ENCODE data around the gene NFASC. TPM values are rescaled to one million over a fixed set of nuclear protein-coding genes. Genes with fewer than 3 reads are reported as not detected.

The NFASC gene
- total RNA-seq, 1 experiment from 2014 or later: 1.6 TPM

GRCh38 chr1:204984499-204984898, 113.8 kb downstream of the NFASC start:
- TF ChIP-seq EZH2 (IDR thresholded peaks at IDR 0.05; ENCODE audit: low read length, unreplicated experiment) (no peak), EZH2phosphoT487 (IDR thresholded peaks at IDR 0.05; ENCODE audit: borderline replicate concordance, low read length) (no peak)
- TF ChIP-seq, protein P1, sequence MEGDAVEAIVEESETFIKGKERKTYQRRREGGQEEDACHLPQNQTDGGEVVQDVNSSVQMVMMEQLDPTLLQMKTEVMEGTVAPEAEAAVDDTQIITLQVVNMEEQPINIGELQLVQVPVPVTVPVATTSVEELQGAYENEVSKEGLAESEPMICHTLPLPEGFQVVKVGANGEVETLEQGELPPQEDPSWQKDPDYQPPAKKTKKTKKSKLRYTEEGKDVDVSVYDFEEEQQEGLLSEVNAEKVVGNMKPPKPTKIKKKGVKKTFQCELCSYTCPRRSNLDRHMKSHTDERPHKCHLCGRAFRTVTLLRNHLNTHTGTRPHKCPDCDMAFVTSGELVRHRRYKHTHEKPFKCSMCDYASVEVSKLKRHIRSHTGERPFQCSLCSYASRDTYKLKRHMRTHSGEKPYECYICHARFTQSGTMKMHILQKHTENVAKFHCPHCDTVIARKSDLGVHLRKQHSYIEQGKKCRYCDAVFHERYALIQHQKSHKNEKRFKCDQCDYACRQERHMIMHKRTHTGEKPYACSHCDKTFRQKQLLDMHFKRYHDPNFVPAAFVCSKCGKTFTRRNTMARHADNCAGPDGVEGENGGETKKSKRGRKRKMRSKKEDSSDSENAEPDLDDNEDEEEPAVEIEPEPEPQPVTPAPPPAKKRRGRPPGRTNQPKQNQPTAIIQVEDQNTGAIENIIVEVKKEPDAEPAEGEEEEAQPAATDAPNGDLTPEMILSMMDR (conservative IDR thresholded peaks at IDR 0.05; ENCODE audit: low read depth, low read length): no peak
- no peak overlapping the region for H2AFZ ChIP-seq (ENCODE audit: low read length)
- H3K9me2 ChIP-seq (replicated peaks; ENCODE audit: low read length): no peaks in the 10 kb centered on the region
- no peak overlapping the region for H3K4me3 ChIP-seq (ENCODE audit: low read length)
- H3K79me2 ChIP-seq (ENCODE audit: low read length): no peaks in the 10 kb centered on the region
- DNase-seq (no peak), ATAC-seq (no peak)
- peaks cover 89% of the 10 kb centered on the region for H3K27me3 ChIP-seq (ENCODE audit: low read length)
- no peaks in the 10 kb centered on the region for H3K36me3 ChIP-seq (ENCODE audit: low read depth, low read length)
- H3K4me2 ChIP-seq (ENCODE audit: low read length): no peak overlapping the region
- H3K4me1 ChIP-seq (ENCODE audit: insufficient read depth, low read length): no peaks in the 10 kb centered on the region
- ChIA-PET POLR2A (ENCODE audit: unreplicated experiment) (no interaction called here), CTCF (interaction anchor here (1.5 kb wide), 1 partner anchor 77 kb away, joined by 3 read pairs; no protein-coding TSS in a partner anchor)
- no peaks in the 10 kb centered on the region for H3F3A ChIP-seq (ENCODE audit: low read length, unreplicated experiment)
- intact Hi-C loops (cut with micrococcal nuclease): no loop called here
- BruUV-seq (replicated peaks): no TSS peak
- H3K9me3 ChIP-seq (ENCODE audit: low read length): no peaks in the 10 kb centered on the region
- no peaks in the 10 kb centered on the region for H4K20me1 ChIP-seq (ENCODE audit: low read length)
- H3K9ac ChIP-seq (ENCODE audit: low read length): no peak overlapping the region
- H3K27ac ChIP-seq (ENCODE audit: low read length): no peak overlapping the region

DNA sequence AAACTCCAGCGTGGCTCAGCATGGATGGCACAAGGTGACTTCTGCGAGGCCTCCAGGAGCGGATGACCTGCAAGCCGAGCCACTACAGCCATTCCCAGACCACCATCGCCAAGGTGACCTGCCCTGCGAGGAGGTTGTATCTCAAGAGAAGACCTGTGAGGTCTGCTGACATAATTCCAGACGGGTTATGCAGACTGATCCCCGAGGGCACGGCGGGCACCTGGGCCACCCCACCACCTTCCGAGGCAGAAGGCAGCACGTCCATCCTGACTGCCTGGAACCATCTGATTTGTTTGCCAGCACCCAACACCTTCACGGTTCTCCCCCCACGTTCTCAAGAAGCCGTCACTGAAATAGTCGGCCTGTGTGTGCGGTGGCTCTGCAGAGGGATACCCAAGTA, 115.5 kb downstream of the NFASC start:
- Histone ChIP-seq H3K9ac (ENCODE audit: low read length) (no peak overlapping the region), H2AFZ (ENCODE audit: low read length) (no peak overlapping the region), H3K27me3 (ENCODE audit: low read length) (peaks cover 86% of the 10 kb centered on the region), H3K4me2 (ENCODE audit: low read length) (no peak overlapping the region), H3K4me1 (ENCODE audit: insufficient read depth, low read length) (no peaks in the 10 kb centered on the region), H3K9me3 (ENCODE audit: low read length) (no peaks in the 10 kb centered on the region), H3K4me3 (ENCODE audit: low read length) (no peak overlapping the region), H3K27ac (ENCODE audit: low read length) (no peak overlapping the region), H3K9me2 (replicated peaks; ENCODE audit: low read length) (no peaks in the 10 kb centered on the region), H4K20me1 (ENCODE audit: low read length) (no peaks in the 10 kb centered on the region), H3K36me3 (ENCODE audit: low read depth, low read length) (no peaks in the 10 kb centered on the region), H3F3A (ENCODE audit: low read length, unreplicated experiment) (no peaks in the 10 kb centered on the region), H3K79me2 (ENCODE audit: low read length) (no peaks in the 10 kb centered on the region)
- ChIA-PET CTCF (no interaction called here), POLR2A (ENCODE audit: unreplicated experiment) (no interaction called here)
- intact Hi-C loops (cut with micrococcal nuclease): no loop called here
- ATAC-seq (no peak), DNase-seq (no peak)
- TF ChIP-seq, protein P1 (conservative IDR thresholded peaks at IDR 0.05; ENCODE audit: low read depth, low read length): no peak
- TF ChIP-seq EZH2phosphoT487 (IDR thresholded peaks at IDR 0.05; ENCODE audit: borderline replicate concordance, low read length) (no peak), EZH2 (IDR thresholded peaks at IDR 0.05; ENCODE audit: low read length, unreplicated experiment) (no peak)
- no TSS peak for BruUV-seq (replicated peaks)

- no peaks in the 10 kb centered on the region for H3K4me1 ChIP-seq (ENCODE audit: insufficient read depth, low read length)
- H3K9me2 ChIP-seq (replicated peaks; ENCODE audit: low read length): no peaks in the 10 kb centered on the region
- no peak overlapping the region for H2AFZ ChIP-seq (ENCODE audit: low read length)
- no peaks in the 10 kb centered on the region for H4K20me1 ChIP-seq (ENCODE audit: low read length)
- no peak overlapping the region for H3K4me2 ChIP-seq (ENCODE audit: low read length)
- no peak for DNase-seq
- no peaks in the 10 kb centered on the region for H3K9me3 ChIP-seq (ENCODE audit: low read length)
- H3K4me3 ChIP-seq (ENCODE audit: low read length): no peak overlapping the region
- no peak overlapping the region for H3K9ac ChIP-seq (ENCODE audit: low read length)
- no peaks in the 10 kb centered on the region for H3K79me2 ChIP-seq (ENCODE audit: low read length)
- TF ChIP-seq, protein P1 (conservative IDR thresholded peaks at IDR 0.05; ENCODE audit: low read depth, low read length): no peak
- TF ChIP-seq EZH2phosphoT487 (IDR thresholded peaks at IDR 0.05; ENCODE audit: borderline replicate concordance, low read length) (no peak), EZH2 (IDR thresholded peaks at IDR 0.05; ENCODE audit: low read length, unreplicated experiment) (no peak)
- ChIA-PET CTCF (interaction anchor here (3.8 kb wide), 1 partner anchor 74 kb away, joined by 62 read pairs; no protein-coding TSS in a partner anchor), POLR2A (ENCODE audit: unreplicated experiment) (no interaction called here)
- no peak for ATAC-seq
- peaks cover 86% of the 10 kb centered on the region for H3K27me3 ChIP-seq (ENCODE audit: low read length)
- H3K27ac ChIP-seq (ENCODE audit: low read length): no peak overlapping the region
- no peaks in the 10 kb centered on the region for H3K36me3 ChIP-seq (ENCODE audit: low read depth, low read length)
- no peaks in the 10 kb centered on the region for H3F3A ChIP-seq (ENCODE audit: low read length, unreplicated experiment)
- no TSS peak for BruUV-seq (replicated peaks)
- intact Hi-C loops (cut with micrococcal nuclease): no loop called here
These were observed 117.0 kb downstream of the NFASC start for GRCh38 chr1:204987689-204988088.
